ENCODE data around the gene RIT1. TPM values are rescaled to one million over a fixed set of nuclear protein-coding genes. Genes with fewer than 3 reads are reported as not detected.

The RIT1 gene
- total RNA-seq, 1 experiment from 2014 or later, result 26.4 TPM

GRCh38 chr1:155957411-155957915 lies 46.3 kb upstream of the RIT1 start:
- H2BK5ac ChIP-seq (ENCODE audit: insufficient read length, low read length), result no peak overlapping the region
- no peak overlapping the region for H4K91ac ChIP-seq (ENCODE audit: insufficient read length, low read depth, low read length)
- H3K18ac ChIP-seq (ENCODE audit: insufficient read length, low read depth, low read length), result no peak overlapping the region
- no peak overlapping the region for H2AFZ ChIP-seq (ENCODE audit: low read length)
- no peak overlapping the region for H3K9ac ChIP-seq (ENCODE audit: extremely low read depth, insufficient read length, low read length)
- no peak overlapping the region for H3K14ac ChIP-seq (ENCODE audit: insufficient read depth, low read length)
- H3K79me1 ChIP-seq (ENCODE audit: insufficient read depth, low read depth, low read length, poor library complexity, severe bottlenecking), result peaks cover 5% of the 10 kb centered on the region
- H3K27ac ChIP-seq (ENCODE audit: insufficient read length, low read depth, low read length), result no peak overlapping the region
- no peak overlapping the region for H2AK5ac ChIP-seq (ENCODE audit: insufficient read length, low read length)
- H3K27me3 Mint-ChIP-seq (ENCODE audit: low read depth), result no peaks in the 10 kb centered on the region
- H3K23me2 ChIP-seq (ENCODE audit: insufficient read length, low read depth, low read length, poor library complexity, severe bottlenecking), result no peaks in the 10 kb centered on the region
- H3K27ac Mint-ChIP-seq, result no peak overlapping the region; a peak in 1 of 7 replicates
- H3K4me1 Mint-ChIP-seq, result 0 out of 4 replicates have a peak, but pooled peaks cover 0 to 6% of the 10 kb centered on the region in 2 experiments
- H3K23ac ChIP-seq (ENCODE audit: insufficient read length, low read depth, low read length), result no peak overlapping the region
- H3K79me2 ChIP-seq (ENCODE audit: insufficient read depth, low read length), result no peaks in the 10 kb centered on the region
- no peak for TF ChIP-seq CTCF (conservative IDR thresholded peaks at IDR 0.05)
- no peak overlapping the region for H3K4me3 Mint-ChIP-seq
- H2BK120ac ChIP-seq (ENCODE audit: low read depth, low read length, poor library complexity, severe bottlenecking), result no peak overlapping the region
- no CpG with 5 or more reads among the region's 12 CpGs for WGBS (ENCODE audit: extremely low coverage, insufficient read length, low lambda C conversion rate)
- H3K4me2 ChIP-seq (ENCODE audit: insufficient read depth, insufficient read length, low read length), result no peak overlapping the region
- H3K4me1 ChIP-seq (ENCODE audit: insufficient read depth, low read length), result no peaks in the 10 kb centered on the region
- H2BK20ac ChIP-seq (ENCODE audit: low read depth, low read length, poor library complexity, severe bottlenecking), result no peak overlapping the region
- no peak overlapping the region for H4K8ac ChIP-seq (replicated peaks; ENCODE audit: insufficient read length, low read depth, low read length)
- no peak overlapping the region for H3K4ac ChIP-seq (ENCODE audit: low read depth, low read length)
- no peak overlapping the region for H2BK12ac ChIP-seq (ENCODE audit: insufficient read length, low read depth, low read length)
- H3T11ph ChIP-seq (ENCODE audit: low read length), result no peak overlapping the region
- H4K5ac ChIP-seq (ENCODE audit: insufficient read length, low read depth, low read length), result no peak overlapping the region
- H4K20me1 ChIP-seq (ENCODE audit: control insufficient read depth, insufficient read depth, insufficient read length), result no peaks in the 10 kb centered on the region
- H3K56ac ChIP-seq (ENCODE audit: insufficient read length, low read depth, low read length), result no peak overlapping the region
- no peak for DNase-seq
- no peaks in the 10 kb centered on the region for H3K9me3 ChIP-seq (ENCODE audit: control insufficient read depth, low read depth, low read length)
- no peaks in the 10 kb centered on the region for H3K27me3 ChIP-seq (ENCODE audit: insufficient read depth, low read length)
- H3K9me3 Mint-ChIP-seq, result no peaks in the 10 kb centered on the region
- peaks cover 54 to 91% (median 85%) of the 10 kb centered on the region in 3 experiments for H3K36me3 Mint-ChIP-seq (ENCODE audit: insufficient read depth in 1 of 3, low read depth in 3 of 3)
- H2BK15ac ChIP-seq (ENCODE audit: low read depth, low read length), result no peak overlapping the region
